ENCODE data around the gene ZFYVE1.
A peak's percentile ranks its signal among the peaks of the same experiment; 100 is the strongest.
"Not testable (repeated sequence)": the region's sequence is repeated elsewhere in the genome, so short reads cannot be mapped to it uniquely, and the experiment has no call there.

Gene ZFYVE1

DNA sequence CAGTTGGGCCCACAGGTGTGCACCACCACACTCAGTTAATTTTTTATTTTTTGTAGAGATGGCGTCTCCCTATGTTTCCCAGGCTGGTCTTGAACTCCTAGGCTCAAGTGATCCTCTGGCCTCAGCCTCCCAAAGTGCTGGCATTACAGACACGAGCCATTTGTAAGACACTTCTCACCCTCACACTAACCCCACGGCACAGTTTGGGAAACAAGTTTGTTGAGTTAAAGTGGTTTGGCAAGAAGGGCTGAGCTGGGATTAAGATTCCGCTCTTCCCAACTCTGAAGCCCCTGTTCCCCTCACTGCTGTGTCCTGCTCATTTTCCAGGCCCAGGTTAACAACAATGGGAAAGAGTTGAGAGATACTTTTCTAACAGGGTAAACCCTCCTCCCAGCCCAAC, 65.9 kb downstream of the ZFYVE1 start:
- not testable (repeated sequence) for DNase-seq (ENCODE audit: low spot score)

- no peak for DNase-seq (ENCODE audit: low spot score)
These were observed 68.4 kb downstream of the ZFYVE1 start for GRCh38 chr14:72958548-72958947.

DNA sequence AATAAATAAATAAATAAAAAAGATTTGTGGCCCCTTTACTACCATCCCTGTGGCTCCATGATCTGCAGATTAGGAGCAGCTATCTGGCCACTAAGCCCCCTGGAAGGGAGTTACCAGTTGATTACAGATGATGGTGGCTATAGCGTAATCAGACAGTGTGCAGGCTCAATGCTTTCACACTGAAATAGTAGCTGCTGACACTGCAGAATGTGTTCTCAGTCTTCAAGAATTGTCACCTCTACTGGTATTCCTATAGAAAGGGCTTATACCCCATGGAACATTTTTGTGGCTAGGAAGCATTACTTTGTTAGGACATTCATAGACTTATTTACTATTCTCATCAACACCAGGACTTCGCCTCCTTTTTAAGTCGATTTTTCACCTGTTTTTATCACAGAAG, 69.7 kb downstream of the ZFYVE1 start:
- no peak for DNase-seq (ENCODE audit: low spot score)

GRCh38 chr14:72956741-72957140, 70.2 kb downstream of the ZFYVE1 start:
- not testable (repeated sequence) for DNase-seq (ENCODE audit: low spot score)

DNA sequence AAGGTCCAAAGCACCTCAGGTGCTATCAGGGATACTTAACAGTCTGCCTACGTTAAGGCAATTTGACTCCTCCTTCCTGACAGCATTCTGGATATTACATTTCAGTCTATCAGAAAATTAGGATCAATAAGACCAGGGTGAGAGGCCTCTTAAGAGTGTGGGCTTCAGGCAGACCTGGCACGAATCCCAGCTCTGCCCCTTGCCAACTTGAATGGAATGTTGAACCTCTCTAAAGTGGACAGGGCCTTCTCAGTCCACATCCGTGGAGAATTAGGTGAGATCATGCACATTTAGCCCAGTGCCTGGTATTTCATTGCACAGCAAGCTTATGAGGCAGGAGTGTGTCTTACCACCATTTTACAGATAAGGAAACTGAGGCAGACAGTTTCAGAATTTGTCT, 74.7 kb downstream of the ZFYVE1 start:
- no peak for DNase-seq (ENCODE audit: low spot score)

- peak; percentile 34 for DNase-seq (ENCODE audit: low spot score)
These were observed 78.3 kb downstream of the ZFYVE1 start for GRCh38 chr14:72948481-72949138.

GRCh38 chr14:72947366-72948160, 79.3 kb downstream of the ZFYVE1 start:
- DNase-seq (ENCODE audit: low spot score) = no peak

DNA sequence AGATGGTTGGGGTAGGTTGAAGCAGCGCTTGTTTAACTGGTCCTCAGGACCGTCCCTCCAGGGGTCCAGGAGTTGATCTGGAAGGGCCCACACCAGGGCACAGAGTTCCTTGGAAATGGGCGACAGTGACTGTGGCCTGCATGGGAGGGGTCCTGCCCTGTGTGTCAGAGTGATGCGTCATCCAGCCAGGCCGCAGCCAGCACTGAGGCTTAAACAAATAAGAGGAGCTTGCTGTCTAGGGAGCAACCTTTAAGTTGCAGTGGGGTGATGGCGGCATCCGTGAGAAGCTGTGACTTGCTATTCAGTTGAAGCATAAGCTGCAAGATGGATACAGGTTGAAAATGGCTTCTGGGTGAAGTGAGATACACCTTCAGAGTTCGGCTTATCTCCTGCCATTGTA, 80.4 kb downstream of the ZFYVE1 start:
- no peak for DNase-seq (ENCODE audit: low spot score)

DNA sequence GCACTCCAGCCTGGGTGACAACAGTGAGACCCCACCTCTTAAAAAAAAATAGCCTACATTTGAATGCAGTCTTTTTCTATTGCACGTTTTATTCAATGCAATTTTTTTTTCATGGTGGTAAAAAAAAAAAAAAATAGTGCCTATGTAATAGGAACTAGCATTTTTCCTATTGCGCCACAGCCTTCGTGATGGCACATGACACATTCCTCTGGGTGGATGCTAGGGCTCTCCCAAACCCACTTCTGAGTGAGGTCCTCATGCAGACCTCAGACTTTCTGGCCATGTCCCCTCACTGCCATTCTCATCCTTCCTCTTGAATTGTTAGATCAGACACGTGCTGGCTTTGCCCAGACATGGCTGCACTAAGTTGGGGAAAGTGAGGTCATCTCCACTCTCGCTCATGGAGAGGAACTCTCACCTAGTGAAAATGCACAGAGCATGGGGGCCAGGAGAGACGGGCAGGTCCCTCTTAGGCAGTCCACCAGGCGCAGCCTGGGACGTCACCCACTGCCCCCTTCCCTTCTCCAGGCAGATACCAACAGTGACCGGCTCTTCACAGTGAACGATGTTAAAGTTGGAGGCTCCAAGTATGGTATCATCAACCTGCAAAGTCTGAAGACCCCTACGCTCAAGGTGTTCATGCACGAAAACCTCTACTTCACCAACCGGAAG, 81.4 kb downstream of the ZFYVE1 start:
- no peak for DNase-seq (ENCODE audit: low spot score)

DNA sequence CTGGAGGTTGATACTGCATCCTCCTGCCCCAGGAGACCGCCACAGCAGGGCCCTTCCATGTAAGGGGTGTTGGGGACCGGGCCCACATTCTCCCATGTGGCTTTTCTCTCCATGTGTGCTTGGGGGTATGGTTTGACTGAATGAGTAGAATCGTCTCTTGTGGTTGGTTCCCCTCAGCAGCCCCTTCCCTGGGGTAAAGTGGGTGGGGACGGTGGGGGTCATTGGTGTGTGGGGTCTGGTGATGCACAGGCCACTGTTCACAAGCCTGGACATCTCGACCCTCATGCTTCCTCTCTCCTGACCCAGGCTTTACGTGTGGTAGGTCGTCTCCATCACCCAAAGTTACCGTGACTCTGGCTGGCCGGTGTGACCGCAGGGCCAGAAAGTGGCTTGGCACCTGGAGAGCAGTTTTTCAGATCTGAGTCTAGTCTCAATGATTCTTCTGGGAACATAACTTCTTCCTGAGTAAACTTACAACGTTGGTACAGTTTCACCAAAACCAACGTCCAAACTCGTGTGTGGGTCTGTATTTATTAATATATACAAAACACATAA, 83.0 kb downstream of the ZFYVE1 start:
- no peak for DNase-seq (ENCODE audit: low spot score)

GRCh38 chr14:72942934-72943333, 84.0 kb downstream of the ZFYVE1 start:
- no peak for DNase-seq (ENCODE audit: low spot score)

GRCh38 chr14:72941286-72941985, 85.5 kb downstream of the ZFYVE1 start:
- DNase-seq (ENCODE audit: low spot score) = no peak

GRCh38 chr14:72939630-72940029, 87.3 kb downstream of the ZFYVE1 start:
- no peak for DNase-seq (ENCODE audit: low spot score)

GRCh38 chr14:72932893-72933292, 94.0 kb downstream of the ZFYVE1 start:
- no peak for DNase-seq (ENCODE audit: low spot score)

DNA sequence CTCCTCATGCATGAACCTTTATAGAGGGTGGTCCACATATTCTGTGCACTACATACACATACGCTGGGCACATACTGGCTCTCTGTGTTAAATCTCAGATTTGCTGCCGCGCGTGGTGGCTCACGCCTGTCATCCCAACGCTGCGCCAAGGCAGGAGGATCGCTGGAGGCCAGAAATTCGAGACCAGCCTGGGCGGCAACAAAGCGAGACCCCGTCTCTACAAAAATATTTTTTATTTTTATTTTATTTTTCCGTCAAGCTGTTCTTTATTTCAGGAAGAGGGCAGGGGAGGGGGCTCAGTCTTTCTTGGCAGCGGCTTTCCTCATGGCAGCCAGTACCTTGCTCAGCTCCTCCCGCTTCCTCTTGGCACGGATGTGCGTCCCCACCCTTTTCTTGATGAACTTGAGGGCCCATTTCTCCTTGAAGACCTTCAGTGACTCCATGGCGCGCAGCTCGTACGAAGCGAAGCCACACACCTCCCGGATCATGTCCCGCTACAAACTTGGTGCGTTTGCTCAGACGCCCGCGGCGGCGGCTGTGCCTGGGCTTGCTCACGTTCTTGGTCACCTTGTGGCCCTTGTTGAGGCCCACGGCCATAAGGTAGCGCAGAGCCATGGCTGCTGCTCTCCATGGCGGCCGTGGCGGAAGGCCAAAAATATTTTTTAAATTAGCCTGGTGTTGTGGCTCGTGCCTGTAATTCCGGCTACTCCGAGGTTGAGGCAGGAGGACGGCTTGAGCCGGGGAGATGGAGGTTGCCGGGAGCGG, 97.4 kb downstream of the ZFYVE1 start:
- no peak for DNase-seq (ENCODE audit: low spot score)

GRCh38 chr14:72928872-72929271, 98.0 kb downstream of the ZFYVE1 start:
- DNase-seq (ENCODE audit: low spot score) = no peak

DNA sequence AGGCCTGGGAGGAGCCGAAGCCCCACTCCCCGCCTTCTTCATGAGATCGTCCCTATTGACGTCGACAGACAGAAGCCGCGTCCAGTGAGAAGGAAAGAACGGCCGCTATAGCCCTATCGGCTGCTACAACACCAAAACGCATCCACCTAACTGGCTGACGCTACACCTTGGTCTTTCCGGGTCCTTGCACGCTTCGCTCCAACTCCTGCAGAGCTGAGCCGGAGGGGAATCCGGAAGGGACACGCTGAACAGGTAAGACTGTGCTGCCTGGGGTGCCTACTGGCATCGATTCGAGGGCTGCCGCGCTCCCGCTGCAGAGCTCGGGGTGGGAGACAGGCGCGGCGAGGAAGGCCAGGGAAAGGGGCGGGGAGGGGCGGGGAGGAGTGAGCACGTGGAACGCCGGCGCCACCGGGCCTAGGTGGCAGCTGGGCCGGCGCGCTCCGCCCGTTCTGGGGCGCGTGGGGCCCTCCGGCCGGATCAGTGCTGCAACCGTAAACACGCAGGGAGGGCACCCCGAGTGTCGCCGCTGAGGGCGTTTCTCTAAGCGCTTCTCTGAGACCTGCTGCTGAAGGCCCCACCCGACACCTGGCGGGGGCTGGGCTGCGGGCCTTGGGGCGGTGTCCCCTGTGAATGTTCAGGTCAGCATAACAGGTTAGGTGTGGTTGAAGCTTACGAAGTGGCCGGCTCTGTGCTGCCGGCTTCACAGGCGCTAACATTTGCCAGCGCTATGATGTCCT, 100.4 kb downstream of the ZFYVE1 start, which contains the start of gene DCAF4:
DCAF4 (plus strand) TSS at position 173 of the 737 bp plus-strand sequence. CDS start 11,515 bp downstream, outside the sequence.
- peak; percentile 98 for DNase-seq (ENCODE audit: low spot score)

- no peak for DNase-seq (ENCODE audit: low spot score)
These were observed 101.1 kb downstream of the ZFYVE1 start for GRCh38 chr14:72925815-72926291.

- DNase-seq (ENCODE audit: low spot score) = no peak
These were observed 101.6 kb downstream of the ZFYVE1 start for GRCh38 chr14:72925171-72925759.
